Measurements from ENCODE around the gene OPN1MW3. TPM values are rescaled to one million over a fixed set of nuclear protein-coding genes. Genes with fewer than 3 reads are reported as not detected.
"Not testable (repeated sequence)": the region's sequence is repeated elsewhere in the genome, so short reads cannot be mapped to it uniquely, and the experiment has no call there.

OPN1MW3 gene
- total and polyA plus RNA-seq, 2 of the 4 experiments (the other 2 are of a cell fraction): not detected

DNA sequence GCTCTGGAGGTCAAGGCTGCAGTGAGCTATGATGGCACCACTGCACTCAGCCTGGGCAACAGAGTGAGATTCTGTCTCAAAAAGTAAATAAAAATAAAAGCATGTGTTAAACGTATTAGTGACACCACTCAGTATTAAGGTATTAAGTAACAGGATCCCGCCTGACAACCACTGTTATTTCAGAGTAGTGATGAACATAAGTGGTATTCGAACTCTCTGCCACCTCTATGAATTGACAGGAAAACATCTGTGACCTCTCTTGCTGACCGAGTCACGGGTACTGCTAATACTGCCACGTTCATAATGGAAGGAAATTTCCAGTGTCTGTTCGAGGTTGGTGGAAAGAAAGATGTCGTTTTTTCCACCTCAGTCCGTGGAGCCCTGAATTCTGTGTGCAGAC, 30.7 kb upstream of the OPN1MW3 start:
- H3K4me3 ChIP-seq (ENCODE audit: insufficient read depth, low read depth, low read length); H4K5ac ChIP-seq (ENCODE audit: low read depth, low read length); H2BK120ac ChIP-seq (ENCODE audit: low read depth, low read length); H4K91ac ChIP-seq (ENCODE audit: insufficient read depth, low read depth, low read length); H4K20me1 ChIP-seq (ENCODE audit: insufficient read depth, low read length); H2BK20ac ChIP-seq (ENCODE audit: low read depth, low read length); H3K4me1 ChIP-seq (ENCODE audit: control insufficient read depth, insufficient read depth, low read length); H3K4ac ChIP-seq (ENCODE audit: low read depth, low read length); H2BK5ac ChIP-seq (ENCODE audit: low read depth, low read length, poor library complexity, severe bottlenecking); H3K36me3 ChIP-seq (ENCODE audit: control insufficient read depth, insufficient read depth, low read length); H2AK5ac ChIP-seq (ENCODE audit: low read depth, low read length); H3K23ac ChIP-seq (ENCODE audit: low read depth, low read length); H3K9me1 ChIP-seq (ENCODE audit: insufficient read depth, low read length); H3K79me1 ChIP-seq (ENCODE audit: low read depth in 1 of 2, low read length in 2 of 2); BruUV-seq (replicated peaks); in situ Hi-C loops (cut with MboI; ENCODE audit: low sequenced_read_pairs); H3K9me3 ChIP-seq (ENCODE audit: control insufficient read depth, insufficient read depth, low read length); H2AFZ ChIP-seq (replicated peaks; ENCODE audit: low read length, poor library complexity); H3K27me3 ChIP-seq (ENCODE audit: control insufficient read depth, insufficient read depth, low read length); dilution Hi-C loops (cut with HindIII; ENCODE audit: low sequenced_read_pairs, unreplicated experiment); H3K4me2 ChIP-seq (ENCODE audit: low read depth, low read length); ATAC-seq (ENCODE audit: low read depth); H3K18ac ChIP-seq (ENCODE audit: low read depth, low read length); H3K14ac ChIP-seq (replicated peaks; ENCODE audit: low read depth, low read length); POLR2A ChIA-PET (ENCODE audit: unreplicated experiment); H2BK15ac ChIP-seq (ENCODE audit: low read depth, low read length); intact Hi-C loops (cut with micrococcal nuclease); H3K27ac ChIP-seq (ENCODE audit: insufficient read depth, low read length); DNase-seq; H2AK9ac ChIP-seq (replicated peaks; ENCODE audit: low read depth, low read length, poor library complexity); H4K8ac ChIP-seq (ENCODE audit: low read depth in 2 of 2, low read length in 2 of 2); CTCF ChIA-PET; H3K56ac ChIP-seq (ENCODE audit: extremely low read depth, insufficient read depth, low read length); H3K9ac ChIP-seq (ENCODE audit: low read depth, low read length): not testable (repeated sequence)
- WGBS, 2 experiments (ENCODE audit: extremely low coverage in 2 of 2, insufficient read length in 1 of 2): no CpG with 5 or more reads among the region's 9 CpGs

DNA sequence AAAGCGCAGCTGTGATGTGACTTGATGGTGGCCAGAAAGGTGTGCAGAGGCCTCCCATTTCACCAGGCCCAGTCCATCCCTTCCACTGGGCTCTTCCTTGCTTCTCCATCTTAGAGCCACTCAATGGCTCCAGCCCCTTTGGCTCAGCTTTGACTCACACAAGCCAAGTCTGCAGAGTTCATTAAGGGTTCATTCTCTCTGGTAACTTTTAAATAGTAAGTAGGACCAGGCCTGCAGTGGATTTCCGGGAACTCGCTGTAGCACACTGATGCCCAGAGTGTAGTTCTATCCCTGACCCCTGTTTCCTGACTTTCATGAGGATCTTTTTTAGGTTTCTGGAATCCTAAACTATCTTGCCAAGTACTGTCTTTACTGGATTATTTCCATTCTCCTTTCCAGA, 25.9 kb upstream of the OPN1MW3 start:
- H4K5ac ChIP-seq (ENCODE audit: low read depth, low read length); H2BK5ac ChIP-seq (ENCODE audit: low read depth, low read length, poor library complexity, severe bottlenecking); dilution Hi-C loops (cut with HindIII; ENCODE audit: low sequenced_read_pairs, unreplicated experiment); DNase-seq; H3K4me2 ChIP-seq (ENCODE audit: low read depth, low read length); H3K27me3 ChIP-seq (ENCODE audit: control insufficient read depth, insufficient read depth, low read length); H4K8ac ChIP-seq (ENCODE audit: low read depth in 2 of 2, low read length in 2 of 2); H3K4ac ChIP-seq (ENCODE audit: low read depth, low read length); H3K4me3 ChIP-seq (ENCODE audit: insufficient read depth, low read depth, low read length); H2AFZ ChIP-seq (replicated peaks; ENCODE audit: low read length, poor library complexity); H3K9me1 ChIP-seq (ENCODE audit: insufficient read depth, low read length); H3K23ac ChIP-seq (ENCODE audit: low read depth, low read length); POLR2A ChIA-PET (ENCODE audit: unreplicated experiment); H3K4me1 ChIP-seq (ENCODE audit: control insufficient read depth, insufficient read depth, low read length); in situ Hi-C loops (cut with MboI; ENCODE audit: low sequenced_read_pairs); H2BK20ac ChIP-seq (ENCODE audit: low read depth, low read length); H3K9me3 ChIP-seq (ENCODE audit: control insufficient read depth, insufficient read depth, low read length); H2BK120ac ChIP-seq (ENCODE audit: low read depth, low read length); H2BK15ac ChIP-seq (ENCODE audit: low read depth, low read length); H3K79me1 ChIP-seq (ENCODE audit: low read depth in 1 of 2, low read length in 2 of 2); H4K20me1 ChIP-seq (ENCODE audit: insufficient read depth, low read length); H2AK5ac ChIP-seq (ENCODE audit: low read depth, low read length); H3K27ac ChIP-seq (ENCODE audit: insufficient read depth, low read length); ATAC-seq (ENCODE audit: low read depth); H4K91ac ChIP-seq (ENCODE audit: insufficient read depth, low read depth, low read length); BruUV-seq (replicated peaks); H3K18ac ChIP-seq (ENCODE audit: low read depth, low read length); intact Hi-C loops (cut with micrococcal nuclease); H3K9ac ChIP-seq (ENCODE audit: low read depth, low read length); CTCF ChIA-PET; H2AK9ac ChIP-seq (replicated peaks; ENCODE audit: low read depth, low read length, poor library complexity); H3K56ac ChIP-seq (ENCODE audit: extremely low read depth, insufficient read depth, low read length); H3K14ac ChIP-seq (replicated peaks; ENCODE audit: low read depth, low read length); H3K36me3 ChIP-seq (ENCODE audit: control insufficient read depth, insufficient read depth, low read length): not testable (repeated sequence)
- WGBS, 2 experiments (ENCODE audit: extremely low coverage in 2 of 2, insufficient read length in 1 of 2): no CpG with 5 or more reads among the region's 3 CpGs

All from IMR-90 (cell line).